B cell (primary cell): ENCODE measurements around the gene KSR1. TPM values are rescaled to one million over a fixed set of nuclear protein-coding genes. Genes with fewer than 3 reads are reported as not detected.

ENCODE experiments used
- ATAC-seq: fragments of 200-7000 bp; cut with Tn5 transposase; one replicate; pipeline ENCODE4 v1.10.0; 2021; ENCODE audit warnings: low read depth, mild to moderate bottlenecking, moderate number of reproducible peaks, moderate library complexity
- CTCF ChIA-PET: fragments of 350-600 bp; sonication (Branson Sonifier 250); formaldehyde crosslinking; loops from one replicate; lab custom pipeline; 2021; ENCODE audit warnings: antibody characterized with exemption, inconsistent platforms; lab: Charles Lee
- POLR2A ChIA-PET: fragments of 350-600 bp; sonication (Branson Sonifier 250); formaldehyde crosslinking; loops from one replicate; lab custom pipeline; 2021; ENCODE audit warnings: antibody characterized with exemption; lab: Charles Lee
- DNase-seq: peaks from one replicate; pipeline ENCODE4 v3.0.0; 2013
- H2AFZ ChIP-seq: 2 replicates; pipeline ENCODE4 v1.6.1; 2012; ENCODE audit warnings: mild to moderate bottlenecking, low read depth, low read length; ENCODE audit not compliant: insufficient read depth, poor library complexity, severe bottlenecking
- H3K27ac ChIP-seq, 2 donors: 1 replicate in 1 of 2; 2 replicates in 1 of 2; pipeline ENCODE4 v1.5.1; 2012 to 2013; ENCODE audit warnings: low read length in 2 of 2, mild to moderate bottlenecking in 2 of 2, moderate library complexity in 1 of 2
- H3K27me3 ChIP-seq, 4 experiments: fragments of 200-600 bp in 1 of 4; sonication (generic) in 1 of 4; replicated peaks in 1 of 4; 1 replicate in 2 of 4; 2 replicates in 2 of 4; pipeline versions ENCODE4 v1.6.1 to v1.7.0; 2013 to 2016; ENCODE audit warnings: low read length in 3 of 4, mild to moderate bottlenecking in 2 of 4, mixed read lengths in 1 of 4, moderate library complexity in 1 of 4; ENCODE audit not compliant: insufficient read depth in 4 of 4, control insufficient read depth in 3 of 4; ENCODE audit errors: control extremely low read depth in 1 of 4
- H3K36me3 ChIP-seq, 2 experiments: replicated peaks in 1 of 2; 1 replicate in 1 of 2; 2 replicates in 1 of 2; pipeline versions ENCODE4 v1.6.1 to v1.7.1; 2013; ENCODE audit warnings: low read length in 1 of 2; ENCODE audit not compliant: insufficient read depth in 2 of 2, control insufficient read depth in 1 of 2; ENCODE audit errors: control extremely low read depth in 1 of 2, extremely low read depth in 1 of 2
- H3K4me1 ChIP-seq, 2 donors: fragments of 200-600 bp in 1 of 2; sonication (generic) in 1 of 2; 1 replicate in 1 of 2; 2 replicates in 1 of 2; pipeline versions ENCODE4 v1.5.1 to v1.6.1; 2013 to 2017; ENCODE audit warnings: low read length in 2 of 2; ENCODE audit not compliant: control insufficient read depth in 2 of 2, insufficient read depth in 2 of 2
- H3K4me2 ChIP-seq: replicated peaks from 2 replicates; pipeline ENCODE3; 2012; ENCODE audit warnings: mild to moderate bottlenecking, low read depth, low read length; ENCODE audit not compliant: poor library complexity, severe bottlenecking
- H3K4me3 ChIP-seq, 5 experiments: fragments of 200-600 bp in 1 of 5; sonication (generic) in 1 of 5; 1 replicate in 3 of 5; 2 replicates in 2 of 5; pipeline versions ENCODE4 v1.5.1 to v1.7.0; 2011 to 2016; ENCODE audit warnings: low read length in 4 of 5, mild to moderate bottlenecking in 4 of 5, low read depth in 2 of 5, control low read depth in 1 of 5, moderate library complexity in 1 of 5; ENCODE audit not compliant: insufficient read depth in 1 of 5; ENCODE audit errors: control extremely low read depth in 1 of 5, extremely low read depth in 1 of 5
- H3K79me2 ChIP-seq: fragments of 200-600 bp; sonication (generic); one replicate; pipeline ENCODE4 v1.6.0; 2016; ENCODE audit warnings: low read length; ENCODE audit not compliant: control insufficient read depth, insufficient read depth
- H3K9ac ChIP-seq: fragments of 200-600 bp; sonication (generic); 2 replicates; pipeline ENCODE4 v1.6.1; 2017; ENCODE audit warnings: mild to moderate bottlenecking, low read length, moderate library complexity
- H3K9me3 ChIP-seq, 3 donors: one replicate each; pipeline versions ENCODE4 v1.6.1 to v1.7.1; 2013; ENCODE audit warnings: low read length in 2 of 3; ENCODE audit not compliant: control insufficient read depth in 2 of 3, insufficient read depth in 1 of 3; ENCODE audit errors: control extremely low read depth in 1 of 3
- H4K20me1 ChIP-seq: 2 replicates; pipeline ENCODE4 v1.6.0; 2012; ENCODE audit warnings: mild to moderate bottlenecking, low read length; ENCODE audit not compliant: insufficient read depth, control insufficient read depth, poor library complexity, severe bottlenecking
- H3K27ac Mint-ChIP-seq: one replicate; pipeline ENCODE4 v1.8.0; 2021; ENCODE audit warnings: mixed read lengths
- H3K27me3 Mint-ChIP-seq: one replicate; pipeline ENCODE4 v1.8.0; 2021; ENCODE audit warnings: mixed read lengths
- H3K4me1 Mint-ChIP-seq: one replicate; pipeline ENCODE4 v1.8.0; 2021; ENCODE audit warnings: mixed read lengths
- H3K4me3 Mint-ChIP-seq: one replicate; pipeline ENCODE4 v1.8.0; 2021; ENCODE audit warnings: mixed read lengths
- H3K9me3 Mint-ChIP-seq: one replicate; pipeline ENCODE4 v1.8.0; 2022; ENCODE audit warnings: mixed read lengths; ENCODE audit not compliant: insufficient read depth
- CTCF ChIP-seq: fragments of 200-600 bp; IDR thresholded peaks from one replicate; pipeline ENCODE4 v1.8.0; 2022; ENCODE audit warnings: antibody characterized with exemption, mild to moderate bottlenecking
- EZH2 ChIP-seq: IDR thresholded peaks from 2 replicates; pipeline ENCODE4 v1.6.1; 2012; ENCODE audit warnings: borderline replicate concordance, low read depth, mild to moderate bottlenecking, moderate library complexity, low read length; ENCODE audit not compliant: insufficient read depth, poor library complexity, severe bottlenecking
- WGBS: methylation state at CpG from one replicate; pipeline ENCODE4 v1.1.5; 2013; ENCODE audit warnings: missing lambda C conversion rate; ENCODE audit not compliant: insufficient coverage; 5-methylcytosine and 5-hydroxymethylcytosine counted together
- intact Hi-C: fragments of 100-400 bp; cut with micrococcal nuclease; formaldehyde crosslinking; loops from one replicate; pipeline ENCODE4 v1.10.0; 2022
- polyA plus RNA-seq: library from polyadenylated mRNA; depleted of rRNA; stranded (reverse); fragments of >200 nt; gene quantifications from 2 replicates; pipeline ENCODE4 v1.2.3, GENCODE V29; 2012
- total RNA-seq, 2 donors: library from RNA; stranded (reverse); fragments of 120-200 nt in 1 of 2; gene quantifications; 1 replicate in 1 of 2; 2 replicates in 1 of 2; pipeline versions ENCODE4 v1.2.3 to v1.2.4, GENCODE V29; 2013 to 2022

KSR1 gene
- total and polyA plus RNA-seq, 2 donors (not counting 1 experiment from before 2014, with no cell fraction given), result 27.5 to 85.6 TPM

- Histone ChIP-seq H3K9ac (no peak overlapping the region), H3K4me1 (peaks cover 3 to 5% of the 10 kb centered on the region in 2 donors), H3K27ac (no peak overlapping the region), H3K36me3 (no peaks in the 10 kb centered on the region), H3K79me2 (no peaks in the 10 kb centered on the region), H2AFZ (no peak overlapping the region), H3K9me3 (no peaks in the 10 kb centered on the region), H4K20me1 (no peaks in the 10 kb centered on the region), H3K27me3 (no peaks in the 10 kb centered on the region), H3K4me2 (no peak overlapping the region), H3K4me3 (no peak overlapping the region)
- H3K4me3 Mint-ChIP-seq, result no peak overlapping the region
- no peak overlapping the region for H3K27ac Mint-ChIP-seq
- ChIA-PET CTCF (interaction anchor here (14.5 kb wide), 1 partner anchor 53 kb away, joined by 395 read pairs; no protein-coding TSS in a partner anchor), POLR2A (no interaction called here)
- H3K4me1 Mint-ChIP-seq, result peaks cover 6% of the 10 kb centered on the region
- H3K9me3 Mint-ChIP-seq, result no peaks in the 10 kb centered on the region
- 41% methylated on average over 3 of the region's 5 CpGs for WGBS
- intact Hi-C loops, result no loop called here
- DNase-seq, result no peak
- no peaks in the 10 kb centered on the region for H3K27me3 Mint-ChIP-seq
- TF ChIP-seq EZH2 (no peak), CTCF (no peak)
- ATAC-seq, result no peak
Measured at GRCh38 chr17:27657620-27658019, 201.4 kb downstream of the KSR1 start.

GRCh38 chr17:27659683-27660082 lies 203.4 kb downstream of the KSR1 start:
- Mint-ChIP-seq H3K4me3 (no peak overlapping the region), H3K4me1 (peaks cover 2% of the 10 kb centered on the region), H3K27me3 (no peaks in the 10 kb centered on the region), H3K9me3 (no peaks in the 10 kb centered on the region), H3K27ac (no peak overlapping the region)
- H3K36me3 ChIP-seq, result no peaks in the 10 kb centered on the region
- H2AFZ ChIP-seq, result no peak overlapping the region
- ChIA-PET POLR2A (no interaction called here), CTCF (interaction anchor here (1.1 kb wide), 1 partner anchor 9 kb away, joined by 3 read pairs; no protein-coding TSS in a partner anchor)
- H3K9me3 ChIP-seq, result no peaks in the 10 kb centered on the region
- no peak overlapping the region for H3K4me2 ChIP-seq
- peaks cover 0 to under 1% of the 10 kb centered on the region in 2 donors for H3K4me1 ChIP-seq
- H3K79me2 ChIP-seq, result no peaks in the 10 kb centered on the region
- intact Hi-C loops, result no loop called here
- no peak overlapping the region for H3K4me3 ChIP-seq
- H3K27ac ChIP-seq, result no peak overlapping the region
- H3K27me3 ChIP-seq, result no peaks in the 10 kb centered on the region
- TF ChIP-seq CTCF, result no peak
- no peak for TF ChIP-seq EZH2
- H3K9ac ChIP-seq, result no peak overlapping the region
- 74% methylated on average over 3 of the region's 6 CpGs for WGBS
- no peak for ATAC-seq
- no peaks in the 10 kb centered on the region for H4K20me1 ChIP-seq
- DNase-seq, result no peak
